ENCODE data around the gene PGLYRP3.

DNA sequence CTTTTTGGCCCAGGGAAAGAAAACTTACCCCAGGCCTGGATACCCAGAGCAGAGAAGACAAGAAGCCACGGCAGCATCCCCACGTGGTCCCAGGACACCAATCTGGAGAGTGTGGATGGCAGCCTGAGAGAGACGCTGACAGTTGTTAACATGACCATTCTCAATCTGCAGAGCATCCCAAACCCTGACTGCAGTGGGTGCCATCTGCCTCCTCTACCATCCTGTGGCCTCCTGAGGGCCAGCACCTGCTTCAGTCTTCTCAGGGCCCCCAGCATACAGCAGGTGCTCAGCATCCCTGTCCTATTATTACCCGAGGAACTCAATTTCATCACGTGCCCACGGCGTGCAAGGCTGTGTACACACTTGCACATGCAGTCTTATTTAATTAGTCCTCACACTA lies 35.1 kb upstream of the PGLYRP3 start:
- TF ChIP-seq CTCF (conservative IDR thresholded peaks at IDR 0.05), result no peak
- no peak for TF ChIP-seq EZH2 (IDR thresholded peaks at IDR 0.05; ENCODE audit: low read depth)
